ENCODE results near the gene PEG3.
"Not testable (repeated sequence)": the region's sequence is repeated elsewhere in the genome, so short reads cannot be mapped to it uniquely, and the experiment has no call there.

DNA sequence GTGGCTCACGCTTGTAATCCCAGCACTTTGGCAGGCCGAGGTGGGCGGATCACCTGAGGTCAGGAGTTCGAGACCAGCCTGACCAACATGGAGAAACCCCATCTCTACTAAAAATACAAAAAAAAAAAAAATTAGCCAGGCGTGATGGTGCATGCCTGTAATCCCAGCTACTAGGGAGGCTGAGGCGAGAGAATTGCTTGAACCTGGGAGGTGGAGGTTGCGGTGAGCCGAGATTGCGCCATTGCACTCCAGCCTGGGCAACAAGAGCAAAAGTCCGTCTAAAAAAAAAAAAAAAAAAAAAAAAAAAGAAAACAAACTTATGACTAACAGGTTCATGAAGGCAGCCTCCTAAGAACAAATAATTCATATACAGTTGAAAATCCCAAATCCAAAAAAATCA lies 19.9 kb upstream of the PEG3 start:
- not testable (repeated sequence) for TF ChIP-seq POLR2A (IDR thresholded peaks at IDR 0.05)
- TF ChIP-seq, protein P1, sequence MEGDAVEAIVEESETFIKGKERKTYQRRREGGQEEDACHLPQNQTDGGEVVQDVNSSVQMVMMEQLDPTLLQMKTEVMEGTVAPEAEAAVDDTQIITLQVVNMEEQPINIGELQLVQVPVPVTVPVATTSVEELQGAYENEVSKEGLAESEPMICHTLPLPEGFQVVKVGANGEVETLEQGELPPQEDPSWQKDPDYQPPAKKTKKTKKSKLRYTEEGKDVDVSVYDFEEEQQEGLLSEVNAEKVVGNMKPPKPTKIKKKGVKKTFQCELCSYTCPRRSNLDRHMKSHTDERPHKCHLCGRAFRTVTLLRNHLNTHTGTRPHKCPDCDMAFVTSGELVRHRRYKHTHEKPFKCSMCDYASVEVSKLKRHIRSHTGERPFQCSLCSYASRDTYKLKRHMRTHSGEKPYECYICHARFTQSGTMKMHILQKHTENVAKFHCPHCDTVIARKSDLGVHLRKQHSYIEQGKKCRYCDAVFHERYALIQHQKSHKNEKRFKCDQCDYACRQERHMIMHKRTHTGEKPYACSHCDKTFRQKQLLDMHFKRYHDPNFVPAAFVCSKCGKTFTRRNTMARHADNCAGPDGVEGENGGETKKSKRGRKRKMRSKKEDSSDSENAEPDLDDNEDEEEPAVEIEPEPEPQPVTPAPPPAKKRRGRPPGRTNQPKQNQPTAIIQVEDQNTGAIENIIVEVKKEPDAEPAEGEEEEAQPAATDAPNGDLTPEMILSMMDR (IDR thresholded peaks at IDR 0.05) = not testable (repeated sequence)

Data from thyroid gland (tissue), 4 donors.